Endothelial cell of umbilical vein (primary cell): ENCODE measurements around the gene SYCE1. TPM values are rescaled to one million over a fixed set of nuclear protein-coding genes. Genes with fewer than 3 reads are reported as not detected.

Experiments used
- BruUV-seq: library from RNA; stranded (reverse); fragments of 400-500 nt; replicated peaks from 2 replicates; lab custom pipeline; 2021; lab: Mats Ljungman, UMichigan
- CTCF ChIA-PET: fragments of 300-600, 350-600 bp; sonication (Branson Sonifier 250); formaldehyde crosslinking; loops from one replicate; lab custom pipeline; 2021; ENCODE audit warnings: antibody characterized with exemption, inconsistent platforms; lab: Charles Lee
- POLR2A ChIA-PET: fragments of 300-600, 350-600 bp; sonication (Branson Sonifier 250); formaldehyde crosslinking; loops from one replicate; lab custom pipeline; 2021; ENCODE audit warnings: antibody characterized with exemption, inconsistent platforms; lab: Charles Lee
- DNase-seq: peaks from one replicate; pipeline ENCODE4 v3.0.0-alpha.2; 2011; ENCODE audit warnings: low read depth, low spot score
- FAIRE-seq: peaks from 2 replicates; lab custom pipeline; 2011; peaks lifted over from hg19 to GRCh38; lab: Jason Lieb, UNC
- H2AFZ ChIP-seq: 2 replicates; pipeline ENCODE4 v1.6.0; 2012; ENCODE audit warnings: low read depth, low read length, control low read depth, inconsistent platforms
- H3K27ac ChIP-seq: 2 replicates; pipeline ENCODE4 v1.5.1; 2011; ENCODE audit warnings: low read depth, mild to moderate bottlenecking, control low read depth, low read length, moderate library complexity; ENCODE audit not compliant: insufficient read depth
- H3K27me3 ChIP-seq, 2 experiments: 2 replicates each; pipeline versions ENCODE4 v1.6.0 to v1.6.1; 2011; ENCODE audit warnings: low read length in 2 of 2, mixed read lengths in 1 of 2; ENCODE audit not compliant: control insufficient read depth in 2 of 2, insufficient read depth in 2 of 2
- H3K36me3 ChIP-seq, 2 experiments: 2 replicates in 1 of 2; 3 replicates in 1 of 2; pipeline ENCODE4 v1.5.1; 2011; ENCODE audit warnings: low read length in 2 of 2, mild to moderate bottlenecking in 1 of 2, moderate library complexity in 1 of 2; ENCODE audit not compliant: control insufficient read depth in 2 of 2, insufficient read depth in 2 of 2; ENCODE audit errors: extremely low read depth in 1 of 2
- H3K4me1 ChIP-seq: 3 replicates; pipeline ENCODE4 v1.5.1; 2011; ENCODE audit warnings: mild to moderate bottlenecking, low read length; ENCODE audit not compliant: control insufficient read depth, insufficient read depth; ENCODE audit errors: extremely low read depth
- H3K4me2 ChIP-seq: 2 replicates; pipeline ENCODE4 v1.6.1; 2011; ENCODE audit warnings: low read length, control low read depth, mixed read lengths; ENCODE audit not compliant: insufficient read depth
- H3K4me3 ChIP-seq, 3 experiments: fragments of 200-600 bp in 1 of 3; sonication (generic), shearing (Covaris generic) in 1 of 3; replicated peaks in 1 of 3; 2 replicates each; pipeline ENCODE4 v1.5.1; 2011 to 2016; ENCODE audit warnings: control low read depth in 3 of 3, low read length in 3 of 3, mild to moderate bottlenecking in 2 of 3, inconsistent platforms in 1 of 3, low read depth in 1 of 3, moderate library complexity in 1 of 3; ENCODE audit not compliant: insufficient read depth in 1 of 3
- H3K79me2 ChIP-seq: 2 replicates; pipeline ENCODE4 v1.6.0; 2012; ENCODE audit warnings: low read length, inconsistent platforms; ENCODE audit not compliant: control insufficient read depth, insufficient read depth
- H3K9ac ChIP-seq: replicated peaks from 2 replicates; pipeline ENCODE3; 2011; ENCODE audit warnings: low read length, control low read depth; ENCODE audit not compliant: insufficient read depth; ENCODE audit errors: extremely low read depth
- H3K9me1 ChIP-seq: replicated peaks from 3 replicates; pipeline ENCODE4 v1.6.0; 2011; ENCODE audit warnings: mild to moderate bottlenecking, low read length; ENCODE audit not compliant: control insufficient read depth, insufficient read depth; ENCODE audit errors: extremely low read depth
- H3K9me3 ChIP-seq: replicated peaks from 2 replicates; pipeline ENCODE4 v1.5.1; 2012; ENCODE audit warnings: low read length, inconsistent platforms; ENCODE audit not compliant: control insufficient read depth, insufficient read depth
- H4K20me1 ChIP-seq: replicated peaks from 2 replicates; pipeline ENCODE3; 2011; ENCODE audit warnings: mild to moderate bottlenecking, low read length; ENCODE audit not compliant: control insufficient read depth, insufficient read depth; ENCODE audit errors: extremely low read depth
- EZH2 ChIP-seq: IDR thresholded peaks from 2 replicates; pipeline ENCODE4 v1.6.1; 2012; ENCODE audit warnings: borderline replicate concordance, low read depth, mild to moderate bottlenecking, moderate library complexity, low read length, inconsistent platforms; ENCODE audit not compliant: severe bottlenecking
- FOS ChIP-seq: IDR thresholded peaks from 2 replicates; pipeline ENCODE4 v1.6.1; 2011; ENCODE audit warnings: mild to moderate bottlenecking, low read length, moderate library complexity, borderline replicate concordance; ENCODE audit not compliant: insufficient read depth
- GATA2 ChIP-seq: IDR thresholded peaks from 2 replicates; pipeline ENCODE4 v1.7.0; 2011; ENCODE audit warnings: low read depth, mild to moderate bottlenecking, moderate library complexity, mixed read lengths, low read length; ENCODE audit not compliant: insufficient read length, insufficient read depth
- JUN ChIP-seq: IDR thresholded peaks from 2 replicates; pipeline ENCODE4 v1.6.1; 2011; ENCODE audit warnings: borderline replicate concordance, low read depth; ENCODE audit not compliant: insufficient read length, insufficient read depth
- MAX ChIP-seq: IDR thresholded peaks from 2 replicates; pipeline ENCODE4 v1.6.1; 2011; ENCODE audit not compliant: insufficient read depth, insufficient read length
- MYC ChIP-seq: IDR thresholded peaks from one replicate; pipeline ENCODE4 v1.6.1; 2011; ENCODE audit warnings: mild to moderate bottlenecking, low read depth, low read length
- POLR2AphosphoS5 ChIP-seq: IDR thresholded peaks from 2 replicates; pipeline ENCODE4 v1.6.1; 2012; ENCODE audit warnings: low read depth, mild to moderate bottlenecking, control low read depth, low read length, moderate library complexity; ENCODE audit not compliant: insufficient read depth
- dilution Hi-C: fragments of 300-500 bp; cut with MboI; formaldehyde crosslinking; loops from one replicate; pipeline ENCODE4 v1.15.0; 2019; ENCODE audit warnings: low sequenced_read_pairs; ENCODE audit not compliant: extremely low pct_ligation_motif_present
- intact Hi-C: fragments of 100-400 bp; cut with micrococcal nuclease; formaldehyde crosslinking; loops from one replicate; pipeline ENCODE4 v1.10.0; 2022
- polyA plus RNA-seq, 4 experiments: library from polyadenylated mRNA; depleted of rRNA in 3 of 4; stranded (reverse) in 3 of 4; unstranded in 1 of 4; fragments of >200 nt; gene quantifications; 2 replicates each; pipeline versions ENCODE4 v1.2.1 to v1.2.3, GENCODE V29; 2011 to 2012; ENCODE audit warnings: missing spikeins in 1 of 4
- total RNA-seq: library from RNA; stranded (reverse); gene quantifications from 2 replicates; pipeline ENCODE4 v1.2.3, GENCODE V29; 2021
- TF ChIP-seq, protein P1 (sequence below), 2 donors: IDR thresholded peaks; 1 replicate in 1 of 2; 2 replicates in 1 of 2; pipeline ENCODE4 v1.5.1; 2011; ENCODE audit warnings: low read length in 2 of 2, mild to moderate bottlenecking in 2 of 2, moderate library complexity in 2 of 2, control low read depth in 1 of 2, inconsistent platforms in 1 of 2, low read depth in 1 of 2; ENCODE audit not compliant: insufficient read depth in 1 of 2; ENCODE audit errors: extremely low read depth in 1 of 2

SYCE1 gene
- total and polyA plus RNA-seq, 2 donors (not counting 3 experiments of a cell fraction or from before 2014, with no cell fraction given): not detected

DNA sequence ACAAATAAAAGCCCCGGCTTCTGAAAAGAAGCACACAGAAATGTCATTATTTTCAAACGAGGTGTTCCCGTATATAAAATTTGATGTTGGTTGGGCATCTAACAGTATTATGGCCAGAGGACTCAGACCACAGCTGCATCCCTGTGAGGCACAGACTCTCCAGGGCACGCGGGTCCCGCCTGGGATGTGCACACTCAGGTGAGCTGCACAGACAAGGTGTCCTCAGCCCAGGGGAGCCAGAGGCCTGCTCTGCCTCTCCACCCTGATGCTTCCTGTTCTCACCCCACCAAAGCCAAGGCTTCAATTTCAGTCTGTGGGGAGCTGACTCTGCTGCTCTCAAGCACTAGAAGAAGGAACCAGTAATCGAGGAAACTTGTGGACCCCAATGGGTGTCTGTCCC lies 39.9 kb downstream of the SYCE1 start:
- no peaks in the 10 kb centered on the region for H3K9me3 ChIP-seq
- H3K36me3 ChIP-seq: no peaks in the 10 kb centered on the region
- H4K20me1 ChIP-seq: no peaks in the 10 kb centered on the region
- no peak overlapping the region for H3K4me3 ChIP-seq
- H3K27me3 ChIP-seq: peaks cover 14 to 15% of the 10 kb centered on the region in 2 experiments
- H3K4me2 ChIP-seq: no peak overlapping the region
- ChIA-PET POLR2A (no interaction called here), CTCF (no interaction called here)
- dilution Hi-C loops (no loop called here), intact Hi-C loops (no loop called here)
- H3K4me1 ChIP-seq: no peaks in the 10 kb centered on the region
- H3K9ac ChIP-seq: no peak overlapping the region
- BruUV-seq: no TSS peak
- no peak for DNase-seq
- no peak for FAIRE-seq
- no peak overlapping the region for H3K27ac ChIP-seq
- TF ChIP-seq POLR2AphosphoS5 (no peak), EZH2 (no peak), JUN (no peak), MAX (no peak), GATA2 (no peak), MYC (no peak), FOS (no peak)
- TF ChIP-seq, protein P1, sequence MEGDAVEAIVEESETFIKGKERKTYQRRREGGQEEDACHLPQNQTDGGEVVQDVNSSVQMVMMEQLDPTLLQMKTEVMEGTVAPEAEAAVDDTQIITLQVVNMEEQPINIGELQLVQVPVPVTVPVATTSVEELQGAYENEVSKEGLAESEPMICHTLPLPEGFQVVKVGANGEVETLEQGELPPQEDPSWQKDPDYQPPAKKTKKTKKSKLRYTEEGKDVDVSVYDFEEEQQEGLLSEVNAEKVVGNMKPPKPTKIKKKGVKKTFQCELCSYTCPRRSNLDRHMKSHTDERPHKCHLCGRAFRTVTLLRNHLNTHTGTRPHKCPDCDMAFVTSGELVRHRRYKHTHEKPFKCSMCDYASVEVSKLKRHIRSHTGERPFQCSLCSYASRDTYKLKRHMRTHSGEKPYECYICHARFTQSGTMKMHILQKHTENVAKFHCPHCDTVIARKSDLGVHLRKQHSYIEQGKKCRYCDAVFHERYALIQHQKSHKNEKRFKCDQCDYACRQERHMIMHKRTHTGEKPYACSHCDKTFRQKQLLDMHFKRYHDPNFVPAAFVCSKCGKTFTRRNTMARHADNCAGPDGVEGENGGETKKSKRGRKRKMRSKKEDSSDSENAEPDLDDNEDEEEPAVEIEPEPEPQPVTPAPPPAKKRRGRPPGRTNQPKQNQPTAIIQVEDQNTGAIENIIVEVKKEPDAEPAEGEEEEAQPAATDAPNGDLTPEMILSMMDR (IDR thresholded peaks at IDR 0.05; ENCODE audit: extremely low read depth in 1 of 2, insufficient read depth in 1 of 2, low read depth in 1 of 2, low read length in 2 of 2): no peak
- no peaks in the 10 kb centered on the region for H3K79me2 ChIP-seq
- H2AFZ ChIP-seq: no peak overlapping the region
- no peaks in the 10 kb centered on the region for H3K9me1 ChIP-seq
